HG03469 (cell line): ENCODE measurements around the gene PPIL4.

Source experiments
- ATAC-seq: cut with Tn5 transposase; IDR thresholded peaks from one replicate; pipeline ENCODE4 v1.9.1; 2021; ENCODE audit warnings: mild to moderate bottlenecking, moderate library complexity, moderate number of reproducible peaks; ENCODE audit not compliant: unreplicated experiment

Gene PPIL4

GRCh38 chr6:149484733-149485700, 60.8 kb downstream of the PPIL4 start, which contains the start of gene ZC3H12D:
TSS of gene ZC3H12D (minus strand) at chr6:149485014. CDS start at chr6:149474543, 10,471 bp downstream.
- peak; percentile 29 for ATAC-seq

GRCh38 chr6:149483849-149484655, 61.8 kb downstream of the PPIL4 start:
- ATAC-seq, result no peak

- ATAC-seq, result no peak
Observed at GRCh38 chr6:149483334-149483725, 62.5 kb downstream of the PPIL4 start.

GRCh38 chr6:149482545-149483333, 63.1 kb downstream of the PPIL4 start:
- no peak for ATAC-seq

- ATAC-seq, result no peak
Observed at GRCh38 chr6:149480502-149481280, 65.2 kb downstream of the PPIL4 start.

- no peak for ATAC-seq
Observed at GRCh38 chr6:149478631-149479314, 67.1 kb downstream of the PPIL4 start.

- ATAC-seq, result no peak
Observed at GRCh38 chr6:149477544-149477943, 68.3 kb downstream of the PPIL4 start.

- no peak for ATAC-seq
Observed at GRCh38 chr6:149476789-149477455, 68.9 kb downstream of the PPIL4 start.

GRCh38 chr6:149474108-149474935, 71.5 kb downstream of the PPIL4 start:
- no peak for ATAC-seq

- no peak for ATAC-seq
Observed at GRCh38 chr6:149473080-149474052, 72.5 kb downstream of the PPIL4 start.

GRCh38 chr6:149472241-149472640, 73.6 kb downstream of the PPIL4 start:
- no peak for ATAC-seq

- peak; percentile 21 for ATAC-seq
Observed at GRCh38 chr6:149471801-149472200, 74.0 kb downstream of the PPIL4 start.

- no peak for ATAC-seq
Observed at GRCh38 chr6:149470948-149471347, 74.9 kb downstream of the PPIL4 start.

- ATAC-seq, result no peak
Observed at GRCh38 chr6:149468179-149468578, 77.7 kb downstream of the PPIL4 start.

- no peak for ATAC-seq
Observed at GRCh38 chr6:149467265-149467664, 78.6 kb downstream of the PPIL4 start.

- ATAC-seq, result no peak
Observed at GRCh38 chr6:149464411-149464810, 81.4 kb downstream of the PPIL4 start.

- ATAC-seq, result no peak
Observed at GRCh38 chr6:149463781-149464180, 82.1 kb downstream of the PPIL4 start.
